Upper lobe of right lung (tissue), 1 donor: ENCODE measurements around the gene RMDN2. TPM values are rescaled to one million over a fixed set of nuclear protein-coding genes. Genes with fewer than 3 reads are reported as not detected.

Source experiments
- ATAC-seq: fragments of 200-7000 bp; cut with Tn5 transposase; one replicate; pipeline ENCODE4 v1.9.1; 2020; ENCODE audit warnings: mild to moderate bottlenecking, moderate library complexity
- DNase-seq: peaks from one replicate; pipeline ENCODE4 v3.0.0-alpha.2; 2020
- H3K27ac ChIP-seq: fragments of 200-600 bp; one replicate; pipeline ENCODE4 v1.8.0; 2022
- H3K27me3 ChIP-seq: fragments of 200-600 bp; one replicate; pipeline ENCODE4 v1.8.0; 2022; ENCODE audit warnings: mild to moderate bottlenecking
- H3K36me3 ChIP-seq: fragments of 200-600 bp; one replicate; pipeline ENCODE4 v1.8.0; 2022
- H3K4me1 ChIP-seq: fragments of 200-600 bp; one replicate; pipeline ENCODE4 v1.8.0; 2022
- H3K4me3 ChIP-seq: fragments of 200-600 bp; one replicate; pipeline ENCODE4 v1.8.0; 2022; ENCODE audit warnings: mild to moderate bottlenecking
- H3K9me3 ChIP-seq: fragments of 200-600 bp; one replicate; pipeline ENCODE4 v1.8.0; 2022
- intact Hi-C: fragments of 100-400 bp; cut with DNase I; formaldehyde crosslinking; loops from one replicate; pipeline ENCODE4 v1.11.0; 2022
- total RNA-seq: library from RNA; stranded (reverse); fragmentation: NEBNext Ultra II Directional; extraction: Animal tissue kit (Norgen Biotek cat#: 25700); gene quantifications from one replicate; pipeline ENCODE4 v1.2.1, GENCODE V29; 2021
- TF ChIP-seq, protein P1 (sequence below): fragments of 200-600 bp; IDR thresholded peaks from one replicate; pipeline ENCODE4 v1.8.0; 2022; ENCODE audit warnings: antibody characterized with exemption
- donor health status: DM: no; HTN: yes; CAD: no; lungs with severe emphysema.

The RMDN2 gene
- total RNA-seq, 1 donor from 2014 or later, result 23.1 TPM

DNA sequence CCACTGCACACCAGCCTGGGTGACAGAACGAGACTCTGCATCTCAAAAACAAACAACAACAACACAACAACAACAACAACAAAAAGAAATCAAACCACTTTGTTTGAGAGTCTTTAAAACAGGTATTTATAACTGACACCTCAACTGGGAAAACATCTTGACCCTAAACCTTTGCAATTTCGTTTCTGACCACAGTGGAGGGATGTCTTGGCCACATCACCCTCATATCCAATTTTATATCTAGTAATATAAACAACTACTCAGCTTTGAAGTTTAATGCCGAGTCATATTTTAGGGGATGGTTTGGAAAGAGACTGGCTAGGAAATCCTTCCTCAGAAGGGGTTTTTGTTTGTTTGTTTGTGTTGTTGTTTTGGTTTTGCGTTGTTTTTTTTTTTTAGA, 37.8 kb upstream of the RMDN2 start:
- TF ChIP-seq, protein P1, sequence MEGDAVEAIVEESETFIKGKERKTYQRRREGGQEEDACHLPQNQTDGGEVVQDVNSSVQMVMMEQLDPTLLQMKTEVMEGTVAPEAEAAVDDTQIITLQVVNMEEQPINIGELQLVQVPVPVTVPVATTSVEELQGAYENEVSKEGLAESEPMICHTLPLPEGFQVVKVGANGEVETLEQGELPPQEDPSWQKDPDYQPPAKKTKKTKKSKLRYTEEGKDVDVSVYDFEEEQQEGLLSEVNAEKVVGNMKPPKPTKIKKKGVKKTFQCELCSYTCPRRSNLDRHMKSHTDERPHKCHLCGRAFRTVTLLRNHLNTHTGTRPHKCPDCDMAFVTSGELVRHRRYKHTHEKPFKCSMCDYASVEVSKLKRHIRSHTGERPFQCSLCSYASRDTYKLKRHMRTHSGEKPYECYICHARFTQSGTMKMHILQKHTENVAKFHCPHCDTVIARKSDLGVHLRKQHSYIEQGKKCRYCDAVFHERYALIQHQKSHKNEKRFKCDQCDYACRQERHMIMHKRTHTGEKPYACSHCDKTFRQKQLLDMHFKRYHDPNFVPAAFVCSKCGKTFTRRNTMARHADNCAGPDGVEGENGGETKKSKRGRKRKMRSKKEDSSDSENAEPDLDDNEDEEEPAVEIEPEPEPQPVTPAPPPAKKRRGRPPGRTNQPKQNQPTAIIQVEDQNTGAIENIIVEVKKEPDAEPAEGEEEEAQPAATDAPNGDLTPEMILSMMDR, result no peak
- Histone ChIP-seq H3K4me3 (no peak overlapping the region), H3K27ac (no peak overlapping the region), H3K36me3 (no peaks in the 10 kb centered on the region), H3K9me3 (no peaks in the 10 kb centered on the region), H3K27me3 (no peaks in the 10 kb centered on the region), H3K4me1 (peaks cover 8% of the 10 kb centered on the region)
- intact Hi-C loops, result no loop called here
- ATAC-seq (no peak), DNase-seq (no peak)

DNA sequence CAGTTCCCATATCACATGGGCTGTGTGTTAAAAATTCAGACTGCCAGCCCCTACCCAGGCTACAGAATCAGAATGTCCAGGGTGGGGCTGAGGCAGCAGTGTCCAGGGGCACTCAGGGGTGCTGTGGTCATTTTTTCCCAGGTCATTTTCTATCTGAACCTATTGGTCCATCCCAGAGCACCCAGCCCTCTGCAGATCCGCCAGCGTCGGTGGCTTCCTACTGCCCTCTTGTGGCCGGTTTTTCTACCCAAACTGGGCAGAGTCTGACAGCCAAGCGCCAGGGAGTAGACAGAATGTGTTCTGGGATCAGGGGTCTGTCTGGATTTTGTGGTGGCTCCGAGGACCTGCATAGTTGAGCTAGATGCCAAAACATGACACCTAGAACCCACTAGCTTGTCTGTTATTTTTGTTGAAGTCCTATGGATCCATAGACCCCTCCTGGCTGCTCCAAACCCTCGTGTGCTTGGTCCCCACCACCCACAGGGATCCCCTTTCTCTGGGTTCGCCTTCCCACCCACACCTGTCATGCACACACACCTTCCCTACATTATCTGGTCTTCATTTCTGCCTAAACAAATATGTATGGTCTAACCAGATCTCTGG, 34.1 kb upstream of the RMDN2 start:
- H3K27ac ChIP-seq, result no peak overlapping the region
- intact Hi-C loops, result no loop called here
- H3K27me3 ChIP-seq, result no peaks in the 10 kb centered on the region
- no peaks in the 10 kb centered on the region for H3K36me3 ChIP-seq
- TF ChIP-seq, protein P1, result peak; percentile 84
- H3K4me1 ChIP-seq, result peaks cover 26% of the 10 kb centered on the region
- peak; percentile 85 for DNase-seq
- no peaks in the 10 kb centered on the region for H3K9me3 ChIP-seq
- no peak overlapping the region for H3K4me3 ChIP-seq
- peak; percentile 91 for ATAC-seq

DNA sequence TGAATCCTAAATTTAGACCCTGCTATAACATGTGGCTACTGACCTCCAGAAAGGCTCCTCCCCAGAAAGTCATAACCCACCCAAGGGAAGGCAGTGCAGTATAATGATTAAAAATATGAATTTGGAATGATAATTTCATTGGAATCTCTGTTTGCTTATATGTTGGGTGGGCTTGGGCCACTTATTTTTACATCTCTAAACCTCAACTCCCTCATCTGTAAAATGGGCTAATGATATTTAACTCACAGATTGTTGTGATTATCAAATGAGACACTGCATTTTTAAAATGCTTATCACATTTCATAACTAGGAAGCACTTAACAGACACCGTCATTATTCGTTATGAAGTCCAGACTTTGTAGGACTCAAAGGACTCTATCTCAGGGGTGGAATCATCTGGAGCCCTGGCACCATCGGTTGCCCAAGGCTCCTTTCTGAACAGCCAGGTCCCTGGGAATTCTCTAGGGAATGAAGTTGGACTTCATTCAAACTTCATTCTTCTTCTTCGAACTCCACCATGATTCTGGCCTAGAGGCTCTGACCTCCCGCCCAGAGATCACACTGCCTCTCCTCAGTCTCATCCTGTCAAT, 33.1 kb upstream of the RMDN2 start:
- Histone ChIP-seq H3K9me3 (no peaks in the 10 kb centered on the region), H3K4me1 (peaks cover 26% of the 10 kb centered on the region), H3K4me3 (no peak overlapping the region), H3K27ac (peak overlapping the region; percentile 60), H3K36me3 (no peaks in the 10 kb centered on the region), H3K27me3 (no peaks in the 10 kb centered on the region)
- no peak for DNase-seq
- no peak for ATAC-seq
- TF ChIP-seq, protein P1, result no peak
- intact Hi-C loops, result no loop called here

DNA sequence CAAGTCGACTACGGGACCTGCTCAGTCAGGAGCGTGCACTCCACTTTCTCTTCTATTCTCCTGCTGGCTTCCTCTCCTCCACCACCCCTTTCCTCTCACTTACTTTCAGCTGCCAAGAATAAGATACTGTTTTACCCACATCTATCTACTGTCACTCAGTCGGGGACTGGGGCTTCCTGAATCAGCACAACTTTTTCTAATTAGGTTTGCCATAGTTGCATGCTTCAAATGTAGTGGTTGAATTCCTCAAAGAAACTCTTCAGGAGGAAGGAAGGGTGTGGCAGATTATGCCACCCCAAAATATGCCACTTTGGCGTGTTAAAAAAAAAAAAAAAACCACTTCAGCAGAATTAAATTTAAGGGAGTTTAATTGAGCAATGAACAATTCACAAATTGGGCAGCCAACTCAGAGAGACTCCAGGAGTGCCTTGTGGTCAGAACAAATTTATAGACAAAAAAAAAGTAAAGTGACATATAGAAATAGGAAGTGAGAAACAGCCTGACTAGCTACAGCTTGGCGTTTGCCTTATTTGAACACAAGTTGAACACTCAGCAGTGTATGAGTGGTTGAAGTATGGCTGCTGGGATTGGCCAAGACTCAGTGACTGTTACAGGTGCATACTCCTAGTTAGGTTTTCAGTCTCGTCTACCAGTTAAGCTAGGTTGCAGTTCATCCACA, 32.5 kb upstream of the RMDN2 start:
- no peaks in the 10 kb centered on the region for H3K27me3 ChIP-seq
- H3K4me3 ChIP-seq, result no peak overlapping the region
- TF ChIP-seq, protein P1, result no peak
- peaks cover 26% of the 10 kb centered on the region for H3K4me1 ChIP-seq
- ATAC-seq (peak; percentile 56), DNase-seq (no peak)
- intact Hi-C loops, result no loop called here
- H3K27ac ChIP-seq, result peak overlapping the region; percentile 60
- no peaks in the 10 kb centered on the region for H3K36me3 ChIP-seq
- no peaks in the 10 kb centered on the region for H3K9me3 ChIP-seq

DNA sequence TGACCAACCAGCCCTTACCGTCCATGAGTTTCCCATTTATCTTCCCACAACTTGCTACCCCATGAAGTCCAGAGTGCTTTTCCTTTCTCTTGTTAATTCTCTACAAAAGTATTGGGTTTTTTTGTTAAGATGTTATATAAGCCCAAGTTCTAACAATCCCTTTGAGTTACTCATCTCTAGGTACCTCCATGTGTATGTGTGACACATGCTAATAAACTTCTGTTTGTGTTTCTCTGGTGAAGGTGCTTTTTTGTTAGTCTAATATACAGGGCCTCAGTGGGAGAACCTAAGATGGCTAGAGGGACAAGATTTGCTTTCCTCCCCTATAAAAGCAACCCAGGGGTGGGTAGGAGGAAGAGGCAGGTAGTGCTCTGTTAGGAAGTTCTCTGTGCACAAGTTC, 31.8 kb upstream of the RMDN2 start:
- ATAC-seq, result no peak
- TF ChIP-seq, protein P1, result no peak
- intact Hi-C loops, result no loop called here

More for the DNA sequence above, 31.8 kb upstream of the RMDN2 start:
- Histone ChIP-seq H3K4me3 (no peak overlapping the region), H3K9me3 (no peaks in the 10 kb centered on the region), H3K4me1 (peaks cover 26% of the 10 kb centered on the region), H3K27ac (no peak overlapping the region), H3K27me3 (no peaks in the 10 kb centered on the region), H3K36me3 (no peaks in the 10 kb centered on the region)
- DNase-seq, result no peak
